ENCODE data around the gene EPB41L1.
A peak's percentile ranks its signal among the peaks of the same experiment; 100 is the strongest.

Gene EPB41L1

DNA sequence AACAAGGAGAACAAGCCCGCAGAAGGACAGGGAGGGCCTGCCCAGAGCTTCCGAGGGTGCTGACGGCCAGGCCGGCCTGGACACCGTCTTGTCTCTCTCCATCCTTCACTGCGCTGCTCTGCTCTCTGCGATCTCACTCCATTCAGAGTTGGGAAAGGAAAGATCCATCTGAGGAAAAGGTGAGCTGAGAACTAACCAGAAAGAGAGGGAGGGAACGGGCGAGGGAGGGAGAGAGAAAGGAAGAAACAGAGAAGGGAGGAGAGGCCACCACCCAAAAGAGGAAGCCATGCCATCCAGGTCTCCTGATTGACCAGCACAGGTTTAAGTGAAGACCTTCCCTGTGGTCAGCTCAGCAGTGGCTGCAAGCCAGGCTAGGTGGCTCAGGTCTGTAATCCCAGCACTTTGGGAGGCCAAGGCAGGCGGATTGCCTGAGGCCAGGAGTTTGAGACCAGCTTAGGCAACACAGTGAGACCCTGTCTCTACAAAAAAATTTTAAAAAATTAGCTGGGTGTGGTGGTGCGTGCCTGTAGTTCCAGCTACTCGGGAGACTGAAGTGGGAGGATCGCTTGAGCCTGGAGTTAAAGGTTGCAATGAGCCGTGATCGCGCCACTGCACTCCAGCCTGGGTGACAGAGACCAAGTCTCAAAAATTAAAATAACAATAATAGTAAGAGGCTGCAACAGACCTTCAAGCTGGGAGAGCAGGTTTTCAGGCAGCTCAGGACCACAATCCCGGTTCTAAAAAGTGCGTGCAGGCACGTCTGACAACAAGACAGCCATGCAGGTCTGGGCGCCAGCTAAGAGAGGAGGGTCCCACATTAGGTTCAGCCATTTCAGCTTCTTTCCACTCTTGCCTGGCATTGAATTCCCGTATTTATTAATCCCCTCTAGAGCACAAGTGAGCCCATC, 117.4 kb downstream of the EPB41L1 start:
- ChIA-PET CTCF (no interaction called here), POLR2A (no interaction called here)
- no peak overlapping the region for H3K27ac ChIP-seq (ENCODE audit: insufficient read depth in 1 of 2, low read depth in 1 of 2, low read length in 2 of 2, poor library complexity in 1 of 2, severe bottlenecking in 2 of 2)
- peaks cover 0 to 10% (median 5%) of the 10 kb centered on the region in 5 experiments for H3K27me3 ChIP-seq (replicated peaks in 2 of 5; ENCODE audit: control insufficient read depth in 4 of 5, insufficient read depth in 5 of 5, low read length in 4 of 5)
- no peak for DNase-seq
- H3K36me3 ChIP-seq (ENCODE audit: control insufficient read depth in 4 of 4, insufficient read depth in 4 of 4, low read length in 3 of 4), result no peaks in the 10 kb centered on the region
- 95% methylated on average over 18 of the region's 21 CpGs for WGBS (ENCODE audit: insufficient coverage)
- H3K4me3 ChIP-seq (ENCODE audit: control insufficient read depth in 1 of 7, extremely low read depth in 1 of 7, insufficient read depth in 4 of 7, low read depth in 2 of 7, low read length in 6 of 7), result no peak overlapping the region
- no peaks in the 10 kb centered on the region for H3K4me1 ChIP-seq (ENCODE audit: control extremely low read depth in 1 of 4, control insufficient read depth in 4 of 4, insufficient read depth in 4 of 4, low read length in 3 of 4)
- H3K9me3 ChIP-seq (ENCODE audit: control extremely low read depth in 1 of 5, control insufficient read depth in 4 of 5, insufficient read depth in 2 of 5, low read depth in 1 of 5, low read length in 4 of 5), result no peaks in the 10 kb centered on the region

DNA sequence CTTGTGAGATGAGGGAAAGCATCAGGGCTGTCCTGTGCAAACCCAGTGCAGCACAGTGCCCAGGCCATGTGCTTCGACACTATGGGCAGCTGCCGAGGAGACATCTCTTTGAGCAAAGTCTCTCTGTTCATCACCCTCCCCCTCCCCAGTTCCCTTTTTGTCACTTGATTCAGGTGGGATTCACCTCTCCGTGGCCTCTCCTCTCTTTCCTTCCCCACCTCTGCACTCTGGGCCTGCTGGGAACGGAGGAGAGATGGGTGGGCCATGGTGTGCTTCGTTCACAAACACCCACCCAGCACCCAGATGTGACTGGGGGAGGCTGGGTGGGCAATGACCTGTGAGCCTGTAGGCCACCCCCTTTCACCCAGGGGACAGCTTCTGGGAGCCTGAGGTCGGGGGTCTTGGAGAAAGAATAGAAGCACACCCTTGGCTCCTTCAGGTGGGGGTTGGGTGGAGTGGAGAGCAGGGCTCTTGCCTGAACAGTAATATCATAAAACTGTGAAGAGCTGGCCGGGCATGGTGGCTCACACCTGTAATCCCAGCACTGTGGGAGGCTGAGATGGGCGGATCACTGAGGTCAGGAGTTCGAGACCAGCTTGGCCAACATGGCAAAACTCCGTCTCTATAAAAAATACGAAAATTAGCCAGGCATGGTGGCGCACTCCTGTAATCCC, 118.1 kb downstream of the EPB41L1 start:
- CTCF ChIA-PET, result interaction anchor here (1.0 to 1.4 kb wide), 2 partner anchors 9 to 14 kb away, joined by 3 to 4 read pairs; no protein-coding TSS in a partner anchor
- H3K27ac ChIP-seq (ENCODE audit: insufficient read depth in 1 of 2, low read depth in 1 of 2, low read length in 2 of 2, poor library complexity in 1 of 2, severe bottlenecking in 2 of 2), result no peak overlapping the region
- H3K4me1 ChIP-seq (ENCODE audit: control extremely low read depth in 1 of 4, control insufficient read depth in 4 of 4, insufficient read depth in 4 of 4, low read length in 3 of 4), result no peaks in the 10 kb centered on the region
- DNase-seq, result no peak
- POLR2A ChIA-PET, result no interaction called here
- H3K4me3 ChIP-seq (ENCODE audit: control insufficient read depth in 1 of 7, extremely low read depth in 1 of 7, insufficient read depth in 4 of 7, low read depth in 2 of 7, low read length in 6 of 7), result no peak overlapping the region
- 93% methylated on average over 10 of the region's 12 CpGs for WGBS (ENCODE audit: insufficient coverage)
- H3K36me3 ChIP-seq (ENCODE audit: control insufficient read depth in 4 of 4, insufficient read depth in 4 of 4, low read length in 3 of 4), result no peaks in the 10 kb centered on the region
- no peaks in the 10 kb centered on the region for H3K9me3 ChIP-seq (ENCODE audit: control extremely low read depth in 1 of 5, control insufficient read depth in 4 of 5, insufficient read depth in 2 of 5, low read depth in 1 of 5, low read length in 4 of 5)
- H3K27me3 ChIP-seq (replicated peaks in 2 of 5; ENCODE audit: control insufficient read depth in 4 of 5, insufficient read depth in 5 of 5, low read length in 4 of 5), result peaks cover 0 to 13% (median 5%) of the 10 kb centered on the region in 5 experiments

DNA sequence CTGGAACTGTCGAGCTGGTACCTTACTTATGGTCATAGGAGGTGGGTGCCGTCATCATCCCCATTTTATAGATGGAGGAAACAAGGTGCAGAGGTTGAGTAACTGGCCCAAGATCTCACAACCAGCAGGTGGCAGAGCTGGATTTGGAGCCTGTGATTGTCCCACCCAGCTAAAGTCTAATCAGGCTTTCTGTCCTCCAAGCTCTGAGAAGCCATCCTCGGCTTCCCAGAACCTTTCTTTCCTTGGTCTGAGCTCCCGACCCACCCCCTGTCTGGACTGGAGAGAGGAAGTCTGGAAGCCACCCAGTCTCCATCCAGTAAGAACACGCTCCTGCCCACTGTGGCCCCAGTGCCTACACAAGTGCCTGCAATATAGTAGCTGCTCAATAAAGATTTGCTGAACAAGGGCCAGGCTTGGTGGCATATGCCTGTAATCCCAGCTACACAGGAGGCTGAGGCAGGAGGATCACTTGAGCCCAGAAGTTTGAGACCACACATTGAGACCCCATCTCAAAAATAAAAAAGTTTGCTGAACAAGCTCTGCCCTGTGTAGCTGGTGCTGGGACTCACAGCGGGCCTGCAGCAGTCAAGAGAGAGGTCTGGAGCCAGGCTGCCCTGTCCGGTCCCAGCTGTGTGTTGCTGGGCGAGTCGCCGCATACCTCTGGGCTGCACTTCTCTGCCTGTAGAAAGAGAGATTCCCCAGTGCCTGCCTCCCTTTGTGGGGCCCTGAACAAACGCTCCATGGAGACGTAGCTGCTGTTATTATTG, 119.1 kb downstream of the EPB41L1 start:
- ChIA-PET POLR2A (no interaction called here), CTCF (interaction anchor here (1.0 to 1.4 kb wide), 2 partner anchors 8 to 15 kb away, joined by 3 to 4 read pairs; no protein-coding TSS in a partner anchor)
- peaks cover 0 to 15% (median 6%) of the 10 kb centered on the region in 5 experiments for H3K27me3 ChIP-seq (replicated peaks in 2 of 5; ENCODE audit: control insufficient read depth in 4 of 5, insufficient read depth in 5 of 5, low read length in 4 of 5)
- H3K36me3 ChIP-seq (ENCODE audit: control insufficient read depth in 4 of 4, insufficient read depth in 4 of 4, low read length in 3 of 4), result no peaks in the 10 kb centered on the region
- 85% methylated on average over 11 of the region's 12 CpGs for WGBS (ENCODE audit: insufficient coverage)
- H3K4me1 ChIP-seq (ENCODE audit: control extremely low read depth in 1 of 4, control insufficient read depth in 4 of 4, insufficient read depth in 4 of 4, low read length in 3 of 4), result no peaks in the 10 kb centered on the region
- peak; percentile 3 to 10 (median 5) for DNase-seq
- H3K27ac ChIP-seq (ENCODE audit: insufficient read depth in 1 of 2, low read depth in 1 of 2, low read length in 2 of 2, poor library complexity in 1 of 2, severe bottlenecking in 2 of 2), result no peak overlapping the region
- H3K9me3 ChIP-seq (ENCODE audit: control extremely low read depth in 1 of 5, control insufficient read depth in 4 of 5, insufficient read depth in 2 of 5, low read depth in 1 of 5, low read length in 4 of 5), result no peaks in the 10 kb centered on the region
- H3K4me3 ChIP-seq (ENCODE audit: control insufficient read depth in 1 of 7, extremely low read depth in 1 of 7, insufficient read depth in 4 of 7, low read depth in 2 of 7, low read length in 6 of 7), result no peak overlapping the region

DNA sequence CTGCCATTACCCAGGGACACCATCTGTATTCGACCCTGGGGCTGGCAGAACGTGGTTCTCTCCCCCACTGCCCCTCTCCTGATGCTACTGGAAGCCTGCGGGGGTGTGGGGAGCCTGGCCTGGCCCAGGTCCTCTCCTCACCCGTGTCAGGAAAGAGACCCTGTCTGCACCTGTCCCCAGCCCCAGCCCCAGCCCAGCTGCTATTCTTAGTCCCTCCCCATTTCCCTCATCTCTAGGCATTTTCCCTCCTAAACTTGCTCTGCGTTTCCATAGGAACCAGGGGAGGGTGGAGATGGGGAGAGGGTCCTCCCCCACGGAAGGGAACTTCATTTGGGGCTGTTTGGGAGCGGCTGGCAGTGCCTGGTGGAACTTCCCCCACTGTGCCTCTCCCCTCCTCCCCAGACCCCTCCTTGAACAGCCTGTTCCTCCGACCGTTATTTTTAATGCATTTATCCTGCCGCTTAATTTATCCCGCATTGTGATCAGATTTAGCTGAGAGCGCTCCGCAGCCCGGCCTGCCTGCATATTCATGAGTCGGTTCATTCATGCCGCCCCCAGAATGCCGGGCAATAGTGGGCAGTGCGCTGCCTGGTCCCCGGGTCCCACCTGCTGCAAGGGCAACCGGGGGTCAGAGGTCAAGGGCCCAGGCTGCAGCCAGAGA, 119.8 kb downstream of the EPB41L1 start:
- H3K36me3 ChIP-seq (ENCODE audit: control insufficient read depth in 4 of 4, insufficient read depth in 4 of 4, low read length in 3 of 4), result no peaks in the 10 kb centered on the region
- WGBS (ENCODE audit: insufficient coverage), result 64% methylated on average over 14 of the region's 20 CpGs
- H3K27ac ChIP-seq (ENCODE audit: insufficient read depth in 1 of 2, low read depth in 1 of 2, low read length in 2 of 2, poor library complexity in 1 of 2, severe bottlenecking in 2 of 2), result no peak overlapping the region
- no peak overlapping the region for H3K4me3 ChIP-seq (ENCODE audit: control insufficient read depth in 1 of 7, extremely low read depth in 1 of 7, insufficient read depth in 4 of 7, low read depth in 2 of 7, low read length in 6 of 7)
- POLR2A ChIA-PET, result no interaction called here
- H3K27me3 ChIP-seq (replicated peaks in 2 of 5; ENCODE audit: control insufficient read depth in 4 of 5, insufficient read depth in 5 of 5, low read length in 4 of 5), result peaks cover 0 to 17% (median 8%) of the 10 kb centered on the region in 5 experiments
- no peaks in the 10 kb centered on the region for H3K9me3 ChIP-seq (ENCODE audit: control extremely low read depth in 1 of 5, control insufficient read depth in 4 of 5, insufficient read depth in 2 of 5, low read depth in 1 of 5, low read length in 4 of 5)
- CTCF ChIA-PET, result interaction anchor here (0.6 to 1.4 kb wide), 2 partner anchors 8 to 18 kb away, joined by 3 to 4 read pairs; no protein-coding TSS in a partner anchor
- no peaks in the 10 kb centered on the region for H3K4me1 ChIP-seq (ENCODE audit: control extremely low read depth in 1 of 4, control insufficient read depth in 4 of 4, insufficient read depth in 4 of 4, low read length in 3 of 4)
- no peak for DNase-seq

DNA sequence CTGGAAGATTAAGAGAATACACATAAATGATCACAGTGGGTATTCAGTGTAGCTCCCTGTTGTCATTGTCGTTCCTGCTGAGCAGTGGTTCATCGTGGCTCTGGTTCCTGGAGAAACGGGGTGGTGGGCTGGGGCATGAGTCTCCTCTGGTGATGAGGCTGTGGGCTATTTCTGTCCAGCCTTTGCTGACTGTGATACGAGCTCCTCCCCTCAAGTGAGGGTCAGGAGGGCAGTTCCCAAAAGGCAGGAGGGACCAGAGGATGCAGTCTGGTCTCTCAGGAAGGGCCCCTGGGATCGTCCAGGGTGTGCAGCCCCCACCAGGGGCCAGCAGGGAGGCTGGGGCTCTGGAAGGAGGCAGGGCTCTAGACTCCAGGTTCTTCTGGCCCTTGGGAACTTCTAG, 120.5 kb downstream of the EPB41L1 start:
- ChIA-PET CTCF (interaction anchor here (0.6 kb wide), 1 partner anchor 19 kb away, joined by 3 read pairs; no protein-coding TSS in a partner anchor), POLR2A (no interaction called here)
- Histone ChIP-seq H3K27me3 (replicated peaks in 2 of 5; ENCODE audit: control insufficient read depth in 4 of 5, insufficient read depth in 5 of 5, low read length in 4 of 5) (peaks cover 0 to 20% (median 9%) of the 10 kb centered on the region in 5 experiments), H3K4me1 (ENCODE audit: control extremely low read depth in 1 of 4, control insufficient read depth in 4 of 4, insufficient read depth in 4 of 4, low read length in 3 of 4) (no peaks in the 10 kb centered on the region), H3K27ac (ENCODE audit: insufficient read depth in 1 of 2, low read depth in 1 of 2, low read length in 2 of 2, poor library complexity in 1 of 2, severe bottlenecking in 2 of 2) (no peak overlapping the region), H3K36me3 (ENCODE audit: control insufficient read depth in 4 of 4, insufficient read depth in 4 of 4, low read length in 3 of 4) (no peaks in the 10 kb centered on the region), H3K9me3 (ENCODE audit: control extremely low read depth in 1 of 5, control insufficient read depth in 4 of 5, insufficient read depth in 2 of 5, low read depth in 1 of 5, low read length in 4 of 5) (no peaks in the 10 kb centered on the region), H3K4me3 (ENCODE audit: control insufficient read depth in 1 of 7, extremely low read depth in 1 of 7, insufficient read depth in 4 of 7, low read depth in 2 of 7, low read length in 6 of 7) (no peak overlapping the region)
- WGBS (ENCODE audit: insufficient coverage), result 91% methylated on average over 5 of the region's 5 CpGs
- no peak for DNase-seq

DNA sequence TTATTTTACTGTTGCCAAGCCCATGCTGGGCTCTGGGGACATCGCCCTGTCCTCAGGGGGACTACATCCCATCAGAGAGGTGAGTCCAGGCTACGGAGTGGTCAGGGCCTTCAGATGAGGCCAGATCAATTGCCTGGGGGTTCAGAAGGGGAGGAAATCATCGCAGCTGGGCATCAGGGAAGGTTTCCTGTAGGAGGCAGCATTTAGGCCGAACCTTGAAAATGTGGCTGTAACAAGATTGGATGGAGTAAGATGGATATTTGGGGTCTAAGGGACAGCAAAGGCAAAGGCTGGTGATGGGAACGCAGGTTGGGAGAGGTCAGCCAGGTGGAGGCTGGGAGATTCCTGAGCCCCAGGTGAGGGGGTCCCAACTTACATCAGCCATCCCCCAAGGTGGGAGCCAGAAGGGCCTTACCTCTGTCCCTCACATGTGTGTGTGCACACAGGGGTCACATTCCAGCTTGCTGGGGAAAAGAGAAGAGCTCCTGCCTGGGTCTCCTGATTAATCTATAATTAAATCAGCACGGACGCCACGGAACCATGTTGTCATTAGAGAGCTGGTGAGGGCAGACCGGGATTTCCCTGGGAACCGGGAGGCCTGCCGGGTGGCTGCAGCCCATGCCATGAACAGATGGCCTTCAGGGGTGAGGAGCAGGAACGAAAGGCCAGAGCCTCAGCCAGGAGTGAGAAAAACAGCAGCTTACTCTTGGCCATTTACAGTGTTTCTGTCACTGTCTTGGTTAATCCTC, 121.1 kb downstream of the EPB41L1 start:
- CTCF ChIA-PET, result no interaction called here
- WGBS (ENCODE audit: insufficient coverage), result 91% methylated on average over 11 of the region's 12 CpGs
- peaks cover 0 to 20% (median 9%) of the 10 kb centered on the region in 5 experiments for H3K27me3 ChIP-seq (replicated peaks in 2 of 5; ENCODE audit: control insufficient read depth in 4 of 5, insufficient read depth in 5 of 5, low read length in 4 of 5)
- H3K4me1 ChIP-seq (ENCODE audit: control extremely low read depth in 1 of 4, control insufficient read depth in 4 of 4, insufficient read depth in 4 of 4, low read length in 3 of 4), result no peaks in the 10 kb centered on the region
- DNase-seq, result no peak
- POLR2A ChIA-PET, result no interaction called here
- no peak overlapping the region for H3K4me3 ChIP-seq (ENCODE audit: control insufficient read depth in 1 of 7, extremely low read depth in 1 of 7, insufficient read depth in 4 of 7, low read depth in 2 of 7, low read length in 6 of 7)
- H3K27ac ChIP-seq (ENCODE audit: insufficient read depth in 1 of 2, low read depth in 1 of 2, low read length in 2 of 2, poor library complexity in 1 of 2, severe bottlenecking in 2 of 2), result no peak overlapping the region
- no peaks in the 10 kb centered on the region for H3K9me3 ChIP-seq (ENCODE audit: control extremely low read depth in 1 of 5, control insufficient read depth in 4 of 5, insufficient read depth in 2 of 5, low read depth in 1 of 5, low read length in 4 of 5)
- no peaks in the 10 kb centered on the region for H3K36me3 ChIP-seq (ENCODE audit: control insufficient read depth in 4 of 4, insufficient read depth in 4 of 4, low read length in 3 of 4)

Data from common myeloid progenitor, CD34-positive (primary cell).